H9 (cell line): ENCODE data around the gene CCDC137. TPM values are rescaled to one million over a fixed set of nuclear protein-coding genes. Genes with fewer than 3 reads are reported as not detected.

Source experiments
- DNase-seq: peaks from one replicate; pipeline ENCODE4 v3.0.0-alpha.2; 2017
- H2AFZ ChIP-seq: one replicate; pipeline ENCODE4 v1.6.1; 2013; ENCODE audit warnings: mild to moderate bottlenecking, low read length, control low read depth, moderate library complexity
- H2AK5ac ChIP-seq: 2 replicates; pipeline ENCODE4 v1.6.1; 2013; ENCODE audit warnings: low read length, control low read depth, mixed read lengths; ENCODE audit not compliant: insufficient read length
- H2BK120ac ChIP-seq: one replicate; pipeline ENCODE4 v1.6.1; 2013; ENCODE audit warnings: low read depth, mild to moderate bottlenecking, low read length, control low read depth, inconsistent platforms; ENCODE audit not compliant: poor library complexity, severe bottlenecking
- H2BK12ac ChIP-seq: 2 replicates; pipeline ENCODE4 v1.6.1; 2013; ENCODE audit warnings: low read length, control low read depth, mixed read lengths, low read depth; ENCODE audit not compliant: insufficient read length
- H2BK15ac ChIP-seq: 2 replicates; pipeline ENCODE4 v1.6.1; 2013; ENCODE audit warnings: low read depth, low read length, control low read depth
- H2BK20ac ChIP-seq: one replicate; pipeline ENCODE4 v1.6.1; 2013; ENCODE audit warnings: low read depth, mild to moderate bottlenecking, low read length, control low read depth, inconsistent platforms; ENCODE audit not compliant: poor library complexity, severe bottlenecking
- H2BK5ac ChIP-seq: 2 replicates; pipeline ENCODE4 v1.6.1; 2013; ENCODE audit warnings: low read length, control low read depth, mixed read lengths; ENCODE audit not compliant: insufficient read length
- H3K14ac ChIP-seq: 2 replicates; pipeline ENCODE4 v1.6.1; 2013; ENCODE audit warnings: low read length, control low read depth; ENCODE audit not compliant: insufficient read depth
- H3K18ac ChIP-seq: 2 replicates; pipeline ENCODE4 v1.6.1; 2013; ENCODE audit warnings: low read depth, mild to moderate bottlenecking, mixed read lengths, low read length, control low read depth; ENCODE audit not compliant: insufficient read length
- H3K23ac ChIP-seq: 2 replicates; pipeline ENCODE4 v1.6.1; 2013; ENCODE audit warnings: low read length, control low read depth, mixed read lengths, low read depth; ENCODE audit not compliant: insufficient read length
- H3K23me2 ChIP-seq: 2 replicates; pipeline ENCODE4 v1.6.1; 2013; ENCODE audit warnings: low read depth, mild to moderate bottlenecking, mixed read lengths, low read length, control low read depth; ENCODE audit not compliant: insufficient read length, poor library complexity, severe bottlenecking
- H3K27ac ChIP-seq: 2 replicates; pipeline ENCODE4 v1.5.1; 2013; ENCODE audit warnings: low read length, control low read depth, mixed read lengths, low read depth; ENCODE audit not compliant: insufficient read length
- H3K27me3 ChIP-seq: 2 replicates; pipeline ENCODE4 v1.6.1; 2013; ENCODE audit warnings: low read length, control low read depth, inconsistent platforms; ENCODE audit not compliant: insufficient read depth
- H3K4ac ChIP-seq: 2 replicates; pipeline ENCODE4 v1.6.1; 2013; ENCODE audit warnings: low read depth, mild to moderate bottlenecking, control low read depth, inconsistent platforms, low read length, moderate library complexity
- H3K4me1 ChIP-seq: 2 replicates; pipeline ENCODE4 v1.6.1; 2013; ENCODE audit warnings: low read length, control low read depth, inconsistent platforms; ENCODE audit not compliant: insufficient read depth
- H3K4me2 ChIP-seq: 2 replicates; pipeline ENCODE4 v1.6.1; 2013; ENCODE audit warnings: low read length, control low read depth, mixed read lengths; ENCODE audit not compliant: insufficient read length, insufficient read depth
- H3K56ac ChIP-seq: 2 replicates; pipeline ENCODE4 v1.6.1; 2013; ENCODE audit warnings: low read depth, mild to moderate bottlenecking, mixed read lengths, low read length, control low read depth; ENCODE audit not compliant: insufficient read length
- H3K79me1 ChIP-seq: 2 replicates; pipeline ENCODE4 v1.6.1; 2013; ENCODE audit warnings: low read depth, mild to moderate bottlenecking, moderate library complexity, low read length, control low read depth, inconsistent platforms; ENCODE audit not compliant: insufficient read depth, poor library complexity, severe bottlenecking
- H3K79me2 ChIP-seq: 2 replicates; pipeline ENCODE4 v1.6.1; 2013; ENCODE audit warnings: low read length, control low read depth, inconsistent platforms; ENCODE audit not compliant: insufficient read depth
- H3K9ac ChIP-seq: 2 replicates; pipeline ENCODE4 v1.6.1; 2013; ENCODE audit warnings: low read length, control low read depth, mixed read lengths; ENCODE audit not compliant: insufficient read length; ENCODE audit errors: extremely low read depth
- H3K9me3 ChIP-seq: one replicate; pipeline ENCODE4 v1.6.1; 2013; ENCODE audit warnings: low read depth, low read length, inconsistent platforms; ENCODE audit not compliant: control insufficient read depth
- H3T11ph ChIP-seq: one replicate; pipeline ENCODE4 v1.6.1; 2013; ENCODE audit warnings: mild to moderate bottlenecking, low read length, control low read depth, inconsistent platforms
- H4K20me1 ChIP-seq: one replicate; pipeline ENCODE4 v1.6.1; 2013; ENCODE audit not compliant: control insufficient read depth, insufficient read length, insufficient read depth
- H4K5ac ChIP-seq: 2 replicates; pipeline ENCODE4 v1.6.1; 2013; ENCODE audit warnings: low read depth, mild to moderate bottlenecking, mixed read lengths, low read length, control low read depth; ENCODE audit not compliant: insufficient read length
- H4K8ac ChIP-seq: replicated peaks from 2 replicates; pipeline ENCODE4 v1.6.1; 2013; ENCODE audit warnings: low read length, control low read depth, mixed read lengths, low read depth; ENCODE audit not compliant: insufficient read length
- H4K91ac ChIP-seq: 2 replicates; pipeline ENCODE4 v1.6.1; 2013; ENCODE audit warnings: low read depth, mild to moderate bottlenecking, moderate library complexity, mixed read lengths, low read length, control low read depth; ENCODE audit not compliant: insufficient read length
- H3K27ac Mint-ChIP-seq, 3 experiments: 2 replicates in 2 of 3; 3 replicates in 1 of 3; pipeline ENCODE4 v1.8.0; 2020 to 2021; ENCODE audit warnings: mixed read lengths in 3 of 3, mild to moderate bottlenecking in 1 of 3, moderate library complexity in 1 of 3
- H3K27me3 Mint-ChIP-seq: 2 replicates; pipeline ENCODE4 v1.8.0; 2021; ENCODE audit warnings: low read depth, mild to moderate bottlenecking, moderate library complexity, mixed read lengths
- H3K36me3 Mint-ChIP-seq, 3 experiments: 2 replicates in 2 of 3; 3 replicates in 1 of 3; pipeline ENCODE4 v1.8.0; 2020 to 2021; ENCODE audit warnings: low read depth in 3 of 3, mixed read lengths in 3 of 3; ENCODE audit not compliant: insufficient read depth in 1 of 3
- H3K4me1 Mint-ChIP-seq, 2 experiments: 2 replicates each; pipeline ENCODE4 v1.8.0; 2020; ENCODE audit warnings: mixed read lengths in 2 of 2
- H3K4me3 Mint-ChIP-seq, 2 experiments: 2 replicates in 1 of 2; 3 replicates in 1 of 2; pipeline ENCODE4 v1.8.0; 2020 to 2021; ENCODE audit warnings: mild to moderate bottlenecking in 2 of 2, mixed read lengths in 2 of 2, moderate library complexity in 1 of 2
- H3K9me3 Mint-ChIP-seq, 2 experiments: 2 replicates in 1 of 2; 3 replicates in 1 of 2; pipeline ENCODE4 v1.8.0; 2020; ENCODE audit warnings: mild to moderate bottlenecking in 2 of 2, mixed read lengths in 2 of 2, moderate library complexity in 1 of 2
- WGBS: extraction: QIAGEN DNeasy Blood & Tissue Kit; methylation state at CpG from one replicate; pipeline ENCODE4 v1.1.7; 2013; ENCODE audit warnings: missing lambda C conversion rate, low lambda C conversion rate, mixed read lengths; ENCODE audit not compliant: insufficient read length; ENCODE audit errors: extremely low coverage; 5-methylcytosine and 5-hydroxymethylcytosine counted together
- total RNA-seq: library from RNA; stranded (reverse); gene quantifications from 2 replicates; pipeline ENCODE4 v1.2.1, GENCODE V29; 2021
- TF ChIP-seq, protein P1 (sequence below): fragments of 200-600 bp; sonication (generic); conservative IDR thresholded peaks from 3 replicates; pipeline ENCODE4 v1.8.0; 2021; ENCODE audit warnings: antibody characterized with exemption, mild to moderate bottlenecking

The CCDC137 gene
- total RNA-seq, 1 experiment from 2014 or later, result 60.8 TPM

DNA sequence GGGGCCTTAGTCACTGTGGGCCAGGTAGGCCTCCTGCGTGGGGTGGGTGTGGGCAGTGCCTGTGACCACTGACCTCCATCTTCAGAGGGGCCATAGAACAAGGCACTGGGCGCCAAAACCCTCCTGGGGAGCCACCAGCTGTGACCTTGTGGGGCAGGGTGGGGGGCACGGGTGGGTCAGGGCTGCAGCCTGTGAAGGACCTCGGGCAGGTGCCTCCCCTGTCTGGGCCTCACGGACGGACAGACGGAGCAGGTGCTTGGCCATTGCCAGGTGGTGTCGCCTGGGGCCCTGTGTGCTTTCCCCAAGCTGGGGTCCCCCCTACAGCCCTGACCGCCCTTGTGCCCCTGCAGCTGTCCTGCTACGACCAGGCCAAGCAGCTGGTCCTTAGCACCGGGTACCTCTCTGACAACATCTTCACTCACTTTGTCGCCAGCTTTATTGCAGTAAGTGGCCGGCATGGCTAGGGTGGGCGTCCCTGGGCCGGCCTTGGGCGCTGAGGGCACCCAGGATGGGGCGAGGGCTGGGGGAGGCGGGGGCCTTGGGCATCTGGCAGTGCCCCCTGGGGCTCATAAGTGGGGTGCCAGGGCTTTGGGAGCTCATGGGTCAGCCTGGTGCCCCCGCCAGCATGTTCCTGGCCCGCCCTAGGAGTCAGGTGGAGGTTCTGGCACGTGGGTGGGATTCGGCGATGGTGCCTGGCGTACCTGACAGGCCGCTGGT, 50.7 kb downstream of the CCDC137 start:
- no peak overlapping the region for H2AFZ ChIP-seq
- no peaks in the 10 kb centered on the region for H3K4me1 ChIP-seq
- no peak overlapping the region for H2BK12ac ChIP-seq
- DNase-seq, result no peak
- peaks cover 9 to 18% of the 10 kb centered on the region in 2 experiments for H3K4me1 Mint-ChIP-seq
- H2BK20ac ChIP-seq, result no peak overlapping the region
- H3K27ac Mint-ChIP-seq, result no peak overlapping the region
- H3T11ph ChIP-seq, result no peak overlapping the region
- no peaks in the 10 kb centered on the region for H3K27me3 ChIP-seq
- H4K8ac ChIP-seq, result no peak overlapping the region
- no peak overlapping the region for H2BK15ac ChIP-seq
- no peaks in the 10 kb centered on the region; a peak in 1 of 5 replicates for H3K9me3 Mint-ChIP-seq
- no peak overlapping the region for H3K18ac ChIP-seq
- no peaks in the 10 kb centered on the region for H3K79me1 ChIP-seq
- H3K23ac ChIP-seq, result no peak overlapping the region
- H4K91ac ChIP-seq, result no peak overlapping the region
- no peaks in the 10 kb centered on the region; the same call in 1 of the 2 replicates for H3K27me3 Mint-ChIP-seq
- H3K79me2 ChIP-seq, result no peaks in the 10 kb centered on the region; the same call in 1 of the 2 replicates
- H2BK120ac ChIP-seq, result no peak overlapping the region
- TF ChIP-seq, protein P1, sequence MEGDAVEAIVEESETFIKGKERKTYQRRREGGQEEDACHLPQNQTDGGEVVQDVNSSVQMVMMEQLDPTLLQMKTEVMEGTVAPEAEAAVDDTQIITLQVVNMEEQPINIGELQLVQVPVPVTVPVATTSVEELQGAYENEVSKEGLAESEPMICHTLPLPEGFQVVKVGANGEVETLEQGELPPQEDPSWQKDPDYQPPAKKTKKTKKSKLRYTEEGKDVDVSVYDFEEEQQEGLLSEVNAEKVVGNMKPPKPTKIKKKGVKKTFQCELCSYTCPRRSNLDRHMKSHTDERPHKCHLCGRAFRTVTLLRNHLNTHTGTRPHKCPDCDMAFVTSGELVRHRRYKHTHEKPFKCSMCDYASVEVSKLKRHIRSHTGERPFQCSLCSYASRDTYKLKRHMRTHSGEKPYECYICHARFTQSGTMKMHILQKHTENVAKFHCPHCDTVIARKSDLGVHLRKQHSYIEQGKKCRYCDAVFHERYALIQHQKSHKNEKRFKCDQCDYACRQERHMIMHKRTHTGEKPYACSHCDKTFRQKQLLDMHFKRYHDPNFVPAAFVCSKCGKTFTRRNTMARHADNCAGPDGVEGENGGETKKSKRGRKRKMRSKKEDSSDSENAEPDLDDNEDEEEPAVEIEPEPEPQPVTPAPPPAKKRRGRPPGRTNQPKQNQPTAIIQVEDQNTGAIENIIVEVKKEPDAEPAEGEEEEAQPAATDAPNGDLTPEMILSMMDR, result no peak
- no peaks in the 10 kb centered on the region for H4K20me1 ChIP-seq
- H3K36me3 Mint-ChIP-seq, result peaks cover 6 to 19% (median 14%) of the 10 kb centered on the region in 3 experiments
- no peak overlapping the region for H2BK5ac ChIP-seq
- H3K4me2 ChIP-seq, result no peak overlapping the region
- H4K5ac ChIP-seq, result no peak overlapping the region
- no peaks in the 10 kb centered on the region for H3K9me3 ChIP-seq
- no CpG with 5 or more reads among the region's 25 CpGs for WGBS
- peaks cover 6% of the 10 kb centered on the region for H3K23me2 ChIP-seq
- no peak overlapping the region for H2AK5ac ChIP-seq
- no peak overlapping the region for H3K9ac ChIP-seq
- no peak overlapping the region for H3K14ac ChIP-seq
- H3K4me3 Mint-ChIP-seq, result no peak overlapping the region
- no peak overlapping the region for H3K27ac ChIP-seq
- H3K56ac ChIP-seq, result no peak overlapping the region
- H3K4ac ChIP-seq, result no peak overlapping the region
